Upper lobe of left lung (tissue), 6 donors: ENCODE results near the gene TSHZ1. TPM values are rescaled to one million over a fixed set of nuclear protein-coding genes. Genes with fewer than 3 reads are reported as not detected.
A peak's percentile ranks its signal among the peaks of the same experiment; 100 is the strongest.

Experiments used
- ATAC-seq, 2 donors: fragments of 200-7000 bp; cut with Tn5 transposase; one replicate each; pipeline ENCODE4 v1.9.1; 2022; ENCODE audit warnings: mild to moderate bottlenecking in 2 of 2, moderate library complexity in 2 of 2; ENCODE audit not compliant: low FRiP score in 2 of 2
- DNase-seq, 2 donors: peaks; one replicate each; pipeline ENCODE4 v3.0.0-alpha.2; 2019 to 2020
- H3K27ac ChIP-seq, 4 donors: fragments of 200-600 bp; sonication (generic); one replicate each; pipeline ENCODE4 v1.5.1; 2016 to 2019
- H3K27me3 ChIP-seq, 4 donors: fragments of 200-600 bp; sonication (generic); one replicate each; pipeline ENCODE4 v1.5.1; 2017 to 2019
- H3K36me3 ChIP-seq, 4 donors: fragments of 200-600 bp; sonication (generic); one replicate each; pipeline ENCODE4 v1.5.1; 2016 to 2019
- H3K4me1 ChIP-seq, 4 donors: fragments of 200-600 bp; sonication (generic); one replicate each; pipeline ENCODE4 v1.5.1; 2018 to 2019
- H3K4me3 ChIP-seq, 4 donors: fragments of 200-600 bp; sonication (generic); one replicate each; pipeline ENCODE4 v1.5.1; 2017 to 2019; ENCODE audit warnings: mild to moderate bottlenecking in 2 of 4, moderate library complexity in 1 of 4
- H3K9me3 ChIP-seq, 4 donors: fragments of 200-600 bp; sonication (generic); one replicate each; pipeline ENCODE4 v1.5.1; 2018 to 2019
- CTCF ChIP-seq, 6 experiments: fragments of 450-650 bp in 4 of 6; fragments of 200-600 bp in 2 of 6; sonication (generic) in 2 of 6; IDR thresholded peaks; one replicate each; pipeline ENCODE4 v1.5.1; 2016 to 2019; ENCODE audit warnings: antibody characterized with exemption in 6 of 6
- EP300 ChIP-seq, 4 donors: sonication (generic); formaldehyde crosslinking; IDR thresholded peaks; one replicate each; pipeline ENCODE4 v1.5.1; 2017; ENCODE audit warnings: antibody characterized with exemption in 4 of 4, control low read depth in 2 of 4
- POLR2A ChIP-seq, 4 donors: fragments of 450-650 bp; IDR thresholded peaks; one replicate each; pipeline ENCODE4 v1.5.1; 2016 to 2017; ENCODE audit warnings: antibody characterized with exemption in 4 of 4, mild to moderate bottlenecking in 2 of 4
- POLR2AphosphoS5 ChIP-seq, 2 donors: sonication (generic); formaldehyde crosslinking; IDR thresholded peaks; one replicate each; pipeline ENCODE4 v1.5.1; 2017; ENCODE audit warnings: antibody characterized with exemption in 2 of 2
- WGBS, 2 donors: methylation state at CpG; one replicate each; pipeline ENCODE4 v1.1.5; 2017 to 2018; 5-methylcytosine and 5-hydroxymethylcytosine counted together
- total RNA-seq, 6 donors: library from RNA; depleted of rRNA in 4 of 6; stranded (reverse); fragments of >200 nt in 4 of 6; gene quantifications; one replicate each; pipeline versions ENCODE4 v1.1.0 to v1.2.1, GENCODE V29; 2016 to 2021
- donor health status: DM: no; HTN: no; CAD: no; lungs with moderate emphysema.
- donor health status: DM: no; HTN: yes; CAD: no; lungs with severe emphysema.

The TSHZ1 gene
- total RNA-seq, 6 donors from 2014 or later, result 9.1 to 16.5 (median 14.3) TPM

GRCh38 chr18:75314117-75314516, 103.5 kb downstream of the TSHZ1 start:
- no peak overlapping the region for H3K27ac ChIP-seq
- no peaks in the 10 kb centered on the region for H3K36me3 ChIP-seq
- no peaks in the 10 kb centered on the region for H3K27me3 ChIP-seq
- 82 to 86% methylated on average over 5 of the region's 5 CpGs for WGBS, 2 donors
- ATAC-seq, result no peak
- H3K9me3 ChIP-seq, result no peaks in the 10 kb centered on the region
- H3K4me3 ChIP-seq, result no peak overlapping the region
- TF ChIP-seq EP300 (IDR thresholded peaks at IDR 0.05) (no peak), CTCF (IDR thresholded peaks at IDR 0.05) (no peak), POLR2AphosphoS5 (IDR thresholded peaks at IDR 0.05) (no peak), POLR2A (IDR thresholded peaks at IDR 0.05) (no peak)
- H3K4me1 ChIP-seq, result no peaks in the 10 kb centered on the region
- no peak for DNase-seq

DNA sequence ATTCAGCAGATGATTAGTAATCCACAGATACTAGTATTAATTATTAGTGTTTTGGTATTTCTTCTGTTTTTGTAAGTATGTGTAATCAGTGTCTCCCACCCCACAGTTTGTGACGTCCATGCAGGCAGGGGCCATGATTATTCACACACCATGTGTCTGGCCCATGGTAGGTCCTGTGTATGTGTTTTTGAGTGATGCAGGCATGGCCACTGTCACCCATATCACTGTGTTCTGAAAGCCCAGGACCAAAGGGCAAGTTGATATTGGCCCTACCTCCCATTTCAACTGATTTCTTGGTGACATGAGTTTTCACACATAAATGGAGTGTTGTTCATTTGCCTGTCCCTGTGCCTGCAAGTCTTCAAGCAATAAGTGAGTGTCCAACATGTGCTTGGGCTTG, 104.0 kb downstream of the TSHZ1 start:
- Histone ChIP-seq H3K27me3 (no peaks in the 10 kb centered on the region), H3K9me3 (no peaks in the 10 kb centered on the region), H3K4me3 (no peak overlapping the region), H3K4me1 (no peaks in the 10 kb centered on the region), H3K27ac (no peak overlapping the region), H3K36me3 (no peaks in the 10 kb centered on the region)
- TF ChIP-seq POLR2A (IDR thresholded peaks at IDR 0.05) (no peak), CTCF (IDR thresholded peaks at IDR 0.05) (no peak), EP300 (IDR thresholded peaks at IDR 0.05) (no peak), POLR2AphosphoS5 (IDR thresholded peaks at IDR 0.05) (no peak)
- ATAC-seq (no peak), DNase-seq (no peak)
- WGBS, 2 donors, result 86 to 87% methylated on average over 1 of the region's 1 CpG

DNA sequence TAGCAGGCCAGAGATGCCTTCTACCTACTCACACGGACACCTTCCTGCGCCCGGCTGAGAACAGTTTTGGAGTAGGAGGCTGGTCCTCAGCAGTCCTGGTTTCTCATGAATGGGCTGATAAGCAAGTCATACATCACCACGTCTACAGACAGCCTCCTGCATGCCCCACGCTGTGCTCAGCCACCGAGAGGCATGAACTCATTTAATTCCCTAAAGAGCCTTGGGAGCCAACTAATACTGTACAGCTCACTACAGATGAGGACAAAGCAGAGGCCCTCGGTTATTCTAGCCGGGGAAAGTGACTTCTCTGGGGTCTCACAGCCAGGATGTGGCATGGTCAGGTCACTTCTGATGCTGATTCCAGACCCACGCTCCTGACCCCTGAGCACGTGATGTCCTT, 105.6 kb downstream of the TSHZ1 start:
- H3K27ac ChIP-seq, result no peak overlapping the region
- DNase-seq (no peak), ATAC-seq (no peak)
- TF ChIP-seq POLR2AphosphoS5 (IDR thresholded peaks at IDR 0.05), result no peak
- TF ChIP-seq POLR2A (IDR thresholded peaks at IDR 0.05), result no peak
- no peak for TF ChIP-seq EP300 (IDR thresholded peaks at IDR 0.05)
- no peak for TF ChIP-seq CTCF (IDR thresholded peaks at IDR 0.05)
- H3K9me3 ChIP-seq, result no peaks in the 10 kb centered on the region
- H3K4me3 ChIP-seq, result no peak overlapping the region
- no peaks in the 10 kb centered on the region for H3K36me3 ChIP-seq
- no peaks in the 10 kb centered on the region for H3K4me1 ChIP-seq
- 87 to 91% methylated on average over 8 to 10 of the region's 10 CpGs for WGBS, 2 donors
- H3K27me3 ChIP-seq, result no peaks in the 10 kb centered on the region

GRCh38 chr18:75316826-75317225, 106.2 kb downstream of the TSHZ1 start:
- Histone ChIP-seq H3K4me1 (no peaks in the 10 kb centered on the region), H3K4me3 (no peak overlapping the region), H3K9me3 (no peaks in the 10 kb centered on the region), H3K36me3 (no peaks in the 10 kb centered on the region), H3K27ac (no peak overlapping the region), H3K27me3 (no peaks in the 10 kb centered on the region)
- TF ChIP-seq POLR2AphosphoS5 (IDR thresholded peaks at IDR 0.05) (no peak), EP300 (IDR thresholded peaks at IDR 0.05) (no peak), CTCF (IDR thresholded peaks at IDR 0.05) (no peak), POLR2A (IDR thresholded peaks at IDR 0.05) (no peak)
- WGBS, 2 donors, result 85 to 91% methylated on average over 8 of the region's 8 CpGs
- no peak for ATAC-seq
- no peak for DNase-seq

GRCh38 chr18:75317300-75317699, 106.7 kb downstream of the TSHZ1 start:
- TF ChIP-seq CTCF (IDR thresholded peaks at IDR 0.05) (no peak), POLR2A (IDR thresholded peaks at IDR 0.05) (no peak), EP300 (IDR thresholded peaks at IDR 0.05) (no peak), POLR2AphosphoS5 (IDR thresholded peaks at IDR 0.05) (no peak)
- WGBS, 2 donors, result 90 to 95% methylated on average over 17 of the region's 17 CpGs
- Histone ChIP-seq H3K27ac (no peak overlapping the region), H3K4me3 (no peak overlapping the region), H3K9me3 (no peaks in the 10 kb centered on the region), H3K36me3 (no peaks in the 10 kb centered on the region), H3K4me1 (no peaks in the 10 kb centered on the region), H3K27me3 (no peaks in the 10 kb centered on the region)
- ATAC-seq (no peak), DNase-seq (peak in 1 of 2 donors; percentile 43)
